ENCODE measurements around the gene ANKRD39.

ANKRD39 gene

GRCh38 chr2:96848264-96848663 lies 9.6 kb downstream of the ANKRD39 start:
- DNase-seq = no peak

GRCh38 chr2:96847586-96847985 lies 10.2 kb downstream of the ANKRD39 start:
- DNase-seq = no peak

- DNase-seq = no peak
These were observed 11.0 kb downstream of the ANKRD39 start for GRCh38 chr2:96846825-96847224.

GRCh38 chr2:96844405-96844808 lies 13.4 kb downstream of the ANKRD39 start:
- DNase-seq = no peak

GRCh38 chr2:96843538-96844268 lies 14.1 kb downstream of the ANKRD39 start, which contains the start of gene ANKRD23:
TSS of gene ANKRD23 (minus strand) at chr2:96844021. CDS start at chr2:96843992, 29 bp downstream.
- no peak for DNase-seq

- no peak for DNase-seq
These were observed 15.2 kb downstream of the ANKRD39 start for GRCh38 chr2:96842600-96842999.

GRCh38 chr2:96841701-96842495 lies 15.9 kb downstream of the ANKRD39 start:
- no peak for DNase-seq

- DNase-seq = no peak
These were observed 17.7 kb downstream of the ANKRD39 start for GRCh38 chr2:96839875-96840850.

GRCh38 chr2:96839293-96839874 lies 18.4 kb downstream of the ANKRD39 start:
- no peak for DNase-seq

- no peak for DNase-seq
These were observed 19.2 kb downstream of the ANKRD39 start for GRCh38 chr2:96838345-96839292.

- no peak for DNase-seq
These were observed 20.2 kb downstream of the ANKRD39 start for GRCh38 chr2:96837575-96837974.

- DNase-seq = no peak
These were observed 22.0 kb downstream of the ANKRD39 start for GRCh38 chr2:96835830-96836229.

- DNase-seq = peak; percentile 89
These were observed 24.9 kb downstream of the ANKRD39 start for GRCh38 chr2:96832754-96833507.

- DNase-seq = no peak
These were observed 25.4 kb downstream of the ANKRD39 start for GRCh38 chr2:96832408-96832753.

- peak; percentile 2 for DNase-seq
These were observed 26.1 kb downstream of the ANKRD39 start for GRCh38 chr2:96831679-96832078.

GRCh38 chr2:96830044-96830562 lies 27.7 kb downstream of the ANKRD39 start:
- no peak for DNase-seq

GRCh38 chr2:96828874-96829273 lies 28.9 kb downstream of the ANKRD39 start:
- DNase-seq = no peak

- no peak for DNase-seq
These were observed 29.4 kb downstream of the ANKRD39 start for GRCh38 chr2:96828436-96828835.

- no peak for DNase-seq
These were observed 31.1 kb downstream of the ANKRD39 start for GRCh38 chr2:96826546-96827278.

- no peak for DNase-seq
These were observed 32.8 kb downstream of the ANKRD39 start for GRCh38 chr2:96825057-96825456.

All from NCI-H1092 treated with DMSO at 0.1 percent for 48 hours (cell line).